RWPE2 (cell line): Measurements from ENCODE around the gene MAN1A2.

ENCODE experiments used
- ATAC-seq: fragments of 200-7000 bp; cut with Tn5 transposase; 3 replicates; pipeline ENCODE4 v1.9.1; 2021; ENCODE audit warnings: low read depth
- DNase-seq: peaks from one replicate; pipeline ENCODE4 v3.0.0-alpha.2; 2020; ENCODE audit warnings: low spot score
- H3K27ac ChIP-seq: fragments of 450-650 bp; 2 replicates; pipeline ENCODE4 v1.5.1; 2017; ENCODE audit warnings: mild to moderate bottlenecking; ENCODE audit not compliant: poor library complexity, severe bottlenecking
- H3K27me3 ChIP-seq: fragments of 250-450 bp; sonication (Bioruptor Pico); 2 replicates; pipeline ENCODE4 v1.5.1; 2021; ENCODE audit warnings: mild to moderate bottlenecking, moderate library complexity; ENCODE audit not compliant: insufficient read depth, poor library complexity, severe bottlenecking
- H3K36me3 ChIP-seq: fragments of 250-450 bp; sonication (Bioruptor Pico); 2 replicates; pipeline ENCODE4 v1.5.1; 2020; ENCODE audit warnings: low read depth, mild to moderate bottlenecking, moderate library complexity
- H3K4me1 ChIP-seq: fragments of 250-450 bp; sonication (Bioruptor Pico); 2 replicates; pipeline ENCODE4 v1.5.1; 2021; ENCODE audit warnings: mild to moderate bottlenecking, moderate library complexity; ENCODE audit not compliant: insufficient read depth, poor library complexity, severe bottlenecking
- H3K4me3 ChIP-seq: fragments of 250-450 bp; sonication (Bioruptor Pico); 2 replicates; pipeline ENCODE4 v1.5.1; 2021; ENCODE audit warnings: mild to moderate bottlenecking, moderate library complexity; ENCODE audit not compliant: severe bottlenecking
- H3K9me3 ChIP-seq: fragments of 250-450 bp; sonication (Bioruptor Pico); 2 replicates; pipeline ENCODE4 v1.5.1; 2021; ENCODE audit warnings: mild to moderate bottlenecking, moderate library complexity; ENCODE audit not compliant: severe bottlenecking
- TF ChIP-seq, protein P1 (sequence below): fragments of 450-650 bp; IDR thresholded peaks from one replicate; pipeline ENCODE4 v1.5.1; 2017; ENCODE audit warnings: mild to moderate bottlenecking, moderate library complexity; ENCODE audit not compliant: poor library complexity, severe bottlenecking

The MAN1A2 gene

DNA sequence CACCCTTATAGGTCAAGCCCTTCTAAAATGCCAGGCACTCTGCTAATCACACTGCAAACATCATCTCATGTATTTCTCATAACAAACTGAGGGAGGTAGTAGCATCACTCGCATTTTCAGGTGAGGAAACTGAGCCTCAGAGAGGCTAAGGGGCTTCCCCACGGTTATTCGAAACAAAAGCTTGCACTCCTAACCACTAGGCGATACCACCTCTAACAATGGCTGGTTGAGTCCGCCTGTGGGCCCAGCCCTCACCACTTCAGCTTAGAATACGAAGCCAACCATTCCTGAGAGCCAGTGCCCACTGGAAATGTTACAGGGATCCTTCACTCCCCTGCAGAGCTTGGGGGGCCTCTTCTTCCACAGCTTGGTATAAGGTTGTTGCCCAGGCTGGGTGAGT, 173.3 kb downstream of the MAN1A2 start:
- Histone ChIP-seq H3K36me3 (no peaks in the 10 kb centered on the region), H3K9me3 (no peaks in the 10 kb centered on the region), H3K27me3 (no peaks in the 10 kb centered on the region), H3K27ac (no peak overlapping the region), H3K4me1 (no peaks in the 10 kb centered on the region), H3K4me3 (no peak overlapping the region)
- DNase-seq (no peak), ATAC-seq (no peak)
- TF ChIP-seq, protein P1, sequence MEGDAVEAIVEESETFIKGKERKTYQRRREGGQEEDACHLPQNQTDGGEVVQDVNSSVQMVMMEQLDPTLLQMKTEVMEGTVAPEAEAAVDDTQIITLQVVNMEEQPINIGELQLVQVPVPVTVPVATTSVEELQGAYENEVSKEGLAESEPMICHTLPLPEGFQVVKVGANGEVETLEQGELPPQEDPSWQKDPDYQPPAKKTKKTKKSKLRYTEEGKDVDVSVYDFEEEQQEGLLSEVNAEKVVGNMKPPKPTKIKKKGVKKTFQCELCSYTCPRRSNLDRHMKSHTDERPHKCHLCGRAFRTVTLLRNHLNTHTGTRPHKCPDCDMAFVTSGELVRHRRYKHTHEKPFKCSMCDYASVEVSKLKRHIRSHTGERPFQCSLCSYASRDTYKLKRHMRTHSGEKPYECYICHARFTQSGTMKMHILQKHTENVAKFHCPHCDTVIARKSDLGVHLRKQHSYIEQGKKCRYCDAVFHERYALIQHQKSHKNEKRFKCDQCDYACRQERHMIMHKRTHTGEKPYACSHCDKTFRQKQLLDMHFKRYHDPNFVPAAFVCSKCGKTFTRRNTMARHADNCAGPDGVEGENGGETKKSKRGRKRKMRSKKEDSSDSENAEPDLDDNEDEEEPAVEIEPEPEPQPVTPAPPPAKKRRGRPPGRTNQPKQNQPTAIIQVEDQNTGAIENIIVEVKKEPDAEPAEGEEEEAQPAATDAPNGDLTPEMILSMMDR = no peak

DNA sequence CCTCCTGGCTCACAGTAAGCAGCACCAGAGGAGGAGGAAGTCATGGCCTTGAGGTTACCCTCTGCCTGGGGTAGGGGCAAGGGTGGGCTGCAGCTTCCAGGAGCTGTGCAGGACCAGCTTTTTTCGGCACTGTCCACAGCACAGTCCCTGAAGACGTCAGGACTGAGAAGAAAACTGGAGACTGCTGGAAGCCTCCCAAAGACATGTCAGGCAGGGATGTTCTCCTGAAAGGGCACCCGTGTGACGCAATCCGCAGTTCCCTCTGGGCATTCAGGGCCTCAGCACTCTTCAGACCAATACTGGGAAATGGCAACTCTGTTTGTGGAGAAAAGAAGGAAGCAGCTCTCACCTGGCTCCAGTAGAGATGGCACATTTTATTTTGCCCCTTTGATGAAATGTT, 173.8 kb downstream of the MAN1A2 start:
- TF ChIP-seq, protein P1 = no peak
- ATAC-seq = 0 out of 3 replicates have a peak, but pooled peaks have one; percentile 19
- no peak overlapping the region for H3K27ac ChIP-seq

DNA sequence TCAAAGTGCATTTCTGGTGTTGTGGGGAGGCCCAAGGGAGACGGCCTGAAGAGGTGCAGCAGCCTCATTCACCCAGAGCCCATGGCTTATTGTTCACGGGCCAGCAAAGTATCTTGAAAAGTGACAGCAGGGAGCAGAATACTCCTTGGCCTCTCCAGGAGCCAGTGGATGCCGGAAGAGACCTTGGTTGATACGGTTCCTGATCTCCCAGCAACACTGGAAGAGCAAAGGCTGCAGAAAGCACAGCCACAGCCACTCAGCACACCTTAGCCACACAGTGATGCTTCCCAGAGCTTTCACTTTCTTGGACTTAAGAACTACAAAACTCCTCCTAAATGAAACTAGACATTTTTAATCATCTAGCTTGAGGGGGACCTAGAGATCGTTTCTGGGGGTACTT, 174.3 kb downstream of the MAN1A2 start:
- DNase-seq (no peak), ATAC-seq (no peak)
- Histone ChIP-seq H3K9me3 (no peaks in the 10 kb centered on the region), H3K4me3 (no peak overlapping the region), H3K4me1 (no peaks in the 10 kb centered on the region), H3K27me3 (no peaks in the 10 kb centered on the region), H3K36me3 (no peaks in the 10 kb centered on the region), H3K27ac (no peak overlapping the region)
- TF ChIP-seq, protein P1 = no peak

More for the DNA sequence above, 173.8 kb downstream of the MAN1A2 start:
- no peaks in the 10 kb centered on the region for H3K9me3 ChIP-seq
- no peak overlapping the region for H3K4me3 ChIP-seq
- DNase-seq = no peak
- H3K4me1 ChIP-seq = no peaks in the 10 kb centered on the region
- no peaks in the 10 kb centered on the region for H3K36me3 ChIP-seq
- H3K27me3 ChIP-seq = no peaks in the 10 kb centered on the region

DNA sequence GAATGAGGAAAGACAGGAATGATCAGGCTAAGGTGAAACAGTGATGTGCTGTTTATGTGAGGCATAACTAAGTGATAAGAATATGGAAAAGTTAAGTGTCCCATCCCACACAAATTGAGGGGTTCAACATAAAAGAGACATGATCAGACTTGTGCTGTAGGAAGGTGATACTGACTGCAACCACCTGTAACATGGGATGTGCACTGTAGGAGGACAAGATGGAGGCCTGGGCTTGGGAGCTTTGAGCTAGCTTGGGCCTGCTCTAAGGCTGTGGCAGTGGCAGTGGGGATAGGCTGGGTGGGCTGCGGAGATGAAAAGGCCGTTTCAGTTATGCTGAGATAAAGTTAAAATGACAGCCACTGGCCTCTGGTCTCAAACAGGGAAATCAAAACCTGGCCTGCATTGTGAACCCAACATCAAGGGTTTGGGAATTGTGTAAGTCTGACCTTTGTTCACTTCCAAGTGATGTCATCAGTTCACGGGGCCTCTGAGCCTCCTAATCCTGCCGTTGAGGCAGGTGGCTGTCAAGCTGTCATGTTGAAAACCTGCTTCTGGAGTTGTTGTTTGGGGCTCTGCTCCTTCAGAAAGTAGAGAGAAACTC, 177.4 kb downstream of the MAN1A2 start:
- TF ChIP-seq, protein P1 = no peak
- no peaks in the 10 kb centered on the region for H3K27me3 ChIP-seq
- H3K27ac ChIP-seq = no peak overlapping the region
- DNase-seq (no peak), ATAC-seq (no peak)
- no peaks in the 10 kb centered on the region for H3K9me3 ChIP-seq
- no peaks in the 10 kb centered on the region for H3K4me1 ChIP-seq
- no peak overlapping the region for H3K4me3 ChIP-seq
- H3K36me3 ChIP-seq = no peaks in the 10 kb centered on the region

DNA sequence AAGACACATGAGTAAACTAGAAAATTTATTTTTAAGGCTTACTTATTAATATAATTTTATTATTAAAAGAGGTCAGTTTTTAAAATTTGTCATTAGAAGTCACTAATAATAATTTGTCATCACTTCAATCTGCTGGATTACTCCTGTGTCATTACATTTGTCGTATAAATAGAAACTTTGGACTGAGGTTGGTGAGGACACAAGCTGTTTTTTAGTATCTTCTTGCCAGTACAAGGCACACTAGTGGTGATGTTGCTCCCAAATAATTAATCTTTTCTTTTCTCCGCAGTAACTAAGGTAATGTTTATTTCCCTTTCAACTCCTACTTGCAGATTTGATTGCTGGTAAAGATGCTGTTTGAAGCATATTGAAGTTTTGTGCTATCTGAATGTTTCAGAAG, 179.2 kb downstream of the MAN1A2 start:
- Histone ChIP-seq H3K27me3 (no peaks in the 10 kb centered on the region), H3K9me3 (no peaks in the 10 kb centered on the region), H3K27ac (no peak overlapping the region), H3K4me3 (no peak overlapping the region), H3K4me1 (no peaks in the 10 kb centered on the region), H3K36me3 (no peaks in the 10 kb centered on the region)
- DNase-seq (no peak), ATAC-seq (no peak)
- TF ChIP-seq, protein P1 = no peak
